Stomach smooth muscle (tissue), 2 donors: ENCODE data around the gene PRX.
A peak's percentile ranks its signal among the peaks of the same experiment; 100 is the strongest.

Experiments used
- H3K27ac ChIP-seq: one replicate; pipeline ENCODE4 v1.7.0; 2013; ENCODE audit warnings: mild to moderate bottlenecking, low read length, inconsistent platforms
- H3K27me3 ChIP-seq, 2 donors: one replicate each; pipeline ENCODE4 v1.7.0; 2013; ENCODE audit warnings: low read length in 2 of 2; ENCODE audit not compliant: insufficient read depth in 2 of 2, control insufficient read depth in 1 of 2
- H3K36me3 ChIP-seq, 2 donors: one replicate each; pipeline ENCODE4 v1.7.0; 2013; ENCODE audit warnings: low read length in 2 of 2; ENCODE audit not compliant: control insufficient read depth in 2 of 2, insufficient read depth in 2 of 2
- H3K4me1 ChIP-seq: one replicate; pipeline ENCODE4 v1.7.0; 2013; ENCODE audit warnings: low read length; ENCODE audit not compliant: control insufficient read depth, insufficient read depth
- H3K4me3 ChIP-seq, 2 donors: one replicate each; pipeline ENCODE4 v1.7.0; 2013; ENCODE audit warnings: low read length in 2 of 2
- H3K9ac ChIP-seq, 2 donors: one replicate each; pipeline ENCODE4 v1.7.0; 2013; ENCODE audit warnings: low read length in 2 of 2, mild to moderate bottlenecking in 1 of 2
- H3K9me3 ChIP-seq, 2 donors: one replicate each; pipeline ENCODE4 v1.7.0; 2013; ENCODE audit warnings: low read length in 2 of 2; ENCODE audit not compliant: control insufficient read depth in 2 of 2
- donor health status: healthy.
- donor health status: Pancreatic carcinoma.

PRX gene

GRCh38 chr19:40369797-40370196, 43.4 kb downstream of the PRX start:
- Histone ChIP-seq H3K36me3 (peaks cover 34 to 39% of the 10 kb centered on the region in 2 donors), H3K27ac (no peak overlapping the region), H3K4me3 (no peak overlapping the region), H3K9me3 (no peaks in the 10 kb centered on the region), H3K27me3 (no peaks in the 10 kb centered on the region), H3K9ac (no peak overlapping the region), H3K4me1 (peaks cover 10% of the 10 kb centered on the region)

GRCh38 chr19:40367577-40368434, 45.4 kb downstream of the PRX start:
- peaks cover 22 to 27% of the 10 kb centered on the region in 2 donors for H3K36me3 ChIP-seq
- H3K27ac ChIP-seq: no peak overlapping the region
- no peaks in the 10 kb centered on the region for H3K9me3 ChIP-seq
- H3K9ac ChIP-seq: no peak overlapping the region
- H3K27me3 ChIP-seq: no peaks in the 10 kb centered on the region
- no peak overlapping the region for H3K4me3 ChIP-seq
- peaks cover 10% of the 10 kb centered on the region for H3K4me1 ChIP-seq

GRCh38 chr19:40366697-40367561, 46.2 kb downstream of the PRX start:
- Histone ChIP-seq H3K27ac (no peak overlapping the region), H3K9me3 (no peaks in the 10 kb centered on the region), H3K4me1 (peaks cover 10% of the 10 kb centered on the region), H3K36me3 (peaks cover 20 to 23% of the 10 kb centered on the region in 2 donors), H3K4me3 (peak overlapping the region in 1 of 2 donors; percentile 72), H3K27me3 (no peaks in the 10 kb centered on the region), H3K9ac (no peak overlapping the region)

GRCh38 chr19:40365613-40366401, 47.4 kb downstream of the PRX start:
- Histone ChIP-seq H3K4me3 (peak overlapping the region; percentile 71 to 72), H3K27me3 (no peaks in the 10 kb centered on the region), H3K27ac (no peak overlapping the region), H3K4me1 (peaks cover 10% of the 10 kb centered on the region), H3K36me3 (peaks cover 12 to 23% of the 10 kb centered on the region in 2 donors), H3K9ac (peak overlapping the region; percentile 37 to 71), H3K9me3 (no peaks in the 10 kb centered on the region)

- Histone ChIP-seq H3K9me3 (no peaks in the 10 kb centered on the region), H3K9ac (no peak overlapping the region), H3K4me3 (peak overlapping the region in 1 of 2 donors; percentile 71)
These were observed 48.2 kb downstream of the PRX start for GRCh38 chr19:40365010-40365409.

GRCh38 chr19:40363069-40363468, 50.1 kb downstream of the PRX start:
- H3K9me3 ChIP-seq: no peaks in the 10 kb centered on the region
- peaks cover 10% of the 10 kb centered on the region for H3K4me1 ChIP-seq
- H3K36me3 ChIP-seq: peaks cover 7 to 16% of the 10 kb centered on the region in 2 donors
- H3K27me3 ChIP-seq: no peaks in the 10 kb centered on the region
- H3K4me3 ChIP-seq: no peak overlapping the region
- no peak overlapping the region for H3K27ac ChIP-seq
- no peak overlapping the region for H3K9ac ChIP-seq

More at GRCh38 chr19:40365010-40365409, 48.2 kb downstream of the PRX start:
- H3K36me3 ChIP-seq: peaks cover 7 to 21% of the 10 kb centered on the region in 2 donors
- no peaks in the 10 kb centered on the region for H3K27me3 ChIP-seq
- no peak overlapping the region for H3K27ac ChIP-seq
- H3K4me1 ChIP-seq: peaks cover 10% of the 10 kb centered on the region

GRCh38 chr19:40362160-40362559, 51.0 kb downstream of the PRX start:
- Histone ChIP-seq H3K9me3 (no peaks in the 10 kb centered on the region), H3K9ac (no peak overlapping the region), H3K36me3 (peaks cover 2 to 9% of the 10 kb centered on the region in 2 donors), H3K4me1 (peaks cover 10% of the 10 kb centered on the region), H3K4me3 (no peak overlapping the region), H3K27me3 (no peaks in the 10 kb centered on the region), H3K27ac (no peak overlapping the region)

GRCh38 chr19:40360708-40361241, 52.4 kb downstream of the PRX start:
- peaks cover 2% of the 10 kb centered on the region for H3K4me1 ChIP-seq
- H3K9me3 ChIP-seq: no peaks in the 10 kb centered on the region
- H3K4me3 ChIP-seq: no peak overlapping the region
- no peak overlapping the region for H3K27ac ChIP-seq
- H3K27me3 ChIP-seq: no peaks in the 10 kb centered on the region
- no peak overlapping the region for H3K9ac ChIP-seq
- peaks cover 2 to 3% of the 10 kb centered on the region in 2 donors for H3K36me3 ChIP-seq

- Histone ChIP-seq H3K4me3 (no peak overlapping the region), H3K27me3 (no peaks in the 10 kb centered on the region), H3K4me1 (peaks cover 2% of the 10 kb centered on the region), H3K36me3 (peaks cover 2 to 3% of the 10 kb centered on the region in 2 donors), H3K9ac (no peak overlapping the region), H3K9me3 (no peaks in the 10 kb centered on the region), H3K27ac (no peak overlapping the region)
These were observed 53.0 kb downstream of the PRX start for GRCh38 chr19:40360020-40360707.
